Neural cell (in vitro differentiated cells): ENCODE measurements around the gene CFAP299. TPM values are rescaled to one million over a fixed set of nuclear protein-coding genes. Genes with fewer than 3 reads are reported as not detected.

Source experiments
- H2AFZ ChIP-seq: fragments of 200-600, 300-800 bp; sonication (generic), shearing (Covaris generic); 2 replicates; pipeline ENCODE4 v1.6.0; 2014; ENCODE audit warnings: low read depth, mild to moderate bottlenecking, antibody characterized with exemption, low read length, moderate library complexity
- H3F3A ChIP-seq: fragments of 200-600 bp; shearing (Covaris generic); 2 replicates; pipeline ENCODE4 v1.6.1; 2016; ENCODE audit warnings: mild to moderate bottlenecking, moderate library complexity, mixed read lengths, antibody characterized with exemption, low read length; ENCODE audit not compliant: insufficient read depth, poor library complexity, severe bottlenecking
- H3K27ac ChIP-seq: fragments of 200-600, 300-800 bp; sonication (generic), shearing (Covaris generic); 2 replicates; pipeline ENCODE4 v1.5.1; 2014; ENCODE audit warnings: mild to moderate bottlenecking, low read length, moderate library complexity
- H3K27me3 ChIP-seq: fragments of 300-800, 200-600 bp; sonication (generic), shearing (Covaris generic); 2 replicates; pipeline ENCODE4 v1.6.0; 2014; ENCODE audit warnings: mild to moderate bottlenecking, low read depth, low read length, moderate library complexity; ENCODE audit not compliant: insufficient read depth
- H3K36me3 ChIP-seq: fragments of 300-800, 200-600 bp; sonication (generic), shearing (Covaris generic); 2 replicates; pipeline ENCODE4 v1.5.1; 2014; ENCODE audit warnings: mild to moderate bottlenecking, antibody characterized with exemption, low read length, moderate library complexity; ENCODE audit not compliant: insufficient read depth
- H3K4me2 ChIP-seq: fragments of 300-800, 200-600 bp; sonication (generic), shearing (Covaris generic); 2 replicates; pipeline ENCODE4 v1.6.0; 2014; ENCODE audit warnings: mild to moderate bottlenecking, low read length
- H3K4me3 ChIP-seq: fragments of 300-800, 200-600 bp; sonication (generic), shearing (Covaris generic); 2 replicates; pipeline ENCODE4 v1.5.1; 2014; ENCODE audit warnings: mild to moderate bottlenecking, low read length, moderate library complexity
- H3K79me2 ChIP-seq: fragments of 200-600 bp; shearing (Covaris generic); replicated peaks from 2 replicates; pipeline ENCODE4 v1.6.0; 2014; ENCODE audit warnings: mild to moderate bottlenecking, low read length, moderate library complexity; ENCODE audit not compliant: insufficient read depth
- H3K9ac ChIP-seq: fragments of 300-800, 200-600 bp; sonication (generic), shearing (Covaris generic); 2 replicates; pipeline ENCODE4 v1.6.1; 2016; ENCODE audit warnings: mild to moderate bottlenecking, low read length, mixed read lengths
- H3K9me2 ChIP-seq: fragments of 200-600 bp; shearing (Covaris generic); 2 replicates; pipeline ENCODE4 v1.6.1; 2016; ENCODE audit warnings: mild to moderate bottlenecking, low read length, mixed read lengths; ENCODE audit not compliant: insufficient read depth
- H3K9me3 ChIP-seq: fragments of 200-600, 300-800 bp; sonication (generic), shearing (Covaris generic); 2 replicates; pipeline ENCODE4 v1.6.1; 2016; ENCODE audit warnings: mild to moderate bottlenecking, mixed run types, low read length, moderate library complexity, mixed read lengths
- H4K20me1 ChIP-seq: fragments of 200-600 bp; shearing (Covaris generic); 2 replicates; pipeline ENCODE4 v1.6.1; 2016; ENCODE audit warnings: mild to moderate bottlenecking, mixed run types; ENCODE audit not compliant: insufficient read depth
- CTCF ChIP-seq: fragments of 450-650 bp; IDR thresholded peaks from 2 replicates; pipeline ENCODE4 v1.5.1; 2014; ENCODE audit warnings: antibody characterized with exemption, mild to moderate bottlenecking, moderate library complexity; ENCODE audit not compliant: poor library complexity, severe bottlenecking
- EP300 ChIP-seq: fragments of 450-650 bp; conservative IDR thresholded peaks from 2 replicates; pipeline ENCODE4 v1.6.1; 2014; ENCODE audit warnings: antibody characterized with exemption, mild to moderate bottlenecking, moderate library complexity; ENCODE audit not compliant: poor library complexity, severe bottlenecking
- EZH2 ChIP-seq: fragments of 200-600, 300-800 bp; shearing (Covaris generic), sonication (generic); IDR thresholded peaks from 2 replicates; pipeline ENCODE4 v1.6.1; 2014; ENCODE audit warnings: antibody characterized with exemption, low read length, borderline replicate concordance, mild to moderate bottlenecking; ENCODE audit not compliant: insufficient read depth, poor library complexity, severe bottlenecking
- MXI1 ChIP-seq: fragments of 450-650 bp; conservative IDR thresholded peaks from 2 replicates; pipeline ENCODE4 v1.6.1; 2014; ENCODE audit warnings: antibody characterized with exemption, mild to moderate bottlenecking; ENCODE audit not compliant: poor library complexity, severe bottlenecking
- POLR2AphosphoS5 ChIP-seq: IDR thresholded peaks from 2 replicates; pipeline ENCODE4 v1.6.1; 2012
- RAD21 ChIP-seq: fragments of 450-650 bp; conservative IDR thresholded peaks from 2 replicates; pipeline ENCODE4 v1.6.1; 2014; ENCODE audit warnings: antibody characterized with exemption, mild to moderate bottlenecking, moderate library complexity
- REST ChIP-seq: IDR thresholded peaks from 2 replicates; pipeline ENCODE4 v1.6.1; 2012; ENCODE audit warnings: borderline replicate concordance
- SMC3 ChIP-seq: fragments of 450-650 bp; conservative IDR thresholded peaks from 2 replicates; pipeline ENCODE4 v1.6.1; 2014; ENCODE audit warnings: antibody characterized with exemption, mild to moderate bottlenecking, moderate library complexity; ENCODE audit not compliant: poor library complexity
- TAF1 ChIP-seq: IDR thresholded peaks from 2 replicates; pipeline ENCODE4 v1.6.1; 2012; ENCODE audit warnings: low read depth
- polyA plus RNA-seq: library from polyadenylated mRNA; depleted of rRNA; stranded (reverse); fragments of >200 nt; gene quantifications from 2 replicates; pipeline ENCODE4 v1.2.3, GENCODE V29; 2014

Gene CFAP299
- polyA plus RNA-seq, 1 donor from 2014 or later, result not detected

- Histone ChIP-seq H3K79me2 (no peaks in the 10 kb centered on the region), H3K27ac (no peak overlapping the region), H4K20me1 (no peaks in the 10 kb centered on the region), H3K9ac (no peak overlapping the region), H2AFZ (no peak overlapping the region), H3K9me3 (no peaks in the 10 kb centered on the region), H3K4me2 (no peak overlapping the region), H3K9me2 (no peaks in the 10 kb centered on the region), H3K36me3 (no peaks in the 10 kb centered on the region), H3K4me3 (no peak overlapping the region), H3F3A (no peaks in the 10 kb centered on the region), H3K27me3 (no peaks in the 10 kb centered on the region)
- TF ChIP-seq CTCF (peak; percentile 83), SMC3 (peak; percentile 85), POLR2AphosphoS5 (no peak), RAD21 (peak; percentile 87), MXI1 (no peak)
Measured at GRCh38 chr4:80362578-80363181, 27.1 kb downstream of the CFAP299 start.

GRCh38 chr4:80365928-80366327 lies 30.4 kb downstream of the CFAP299 start:
- TF ChIP-seq EP300 (no peak), EZH2 (no peak), MXI1 (no peak), RAD21 (peak; percentile 82), REST (no peak), CTCF (peak; percentile 77), SMC3 (peak; percentile 89), POLR2AphosphoS5 (no peak), TAF1 (no peak)
- Histone ChIP-seq H3K27me3 (no peaks in the 10 kb centered on the region), H3K9ac (no peak overlapping the region), H3K27ac (no peak overlapping the region), H3F3A (no peaks in the 10 kb centered on the region), H3K9me3 (no peaks in the 10 kb centered on the region), H3K9me2 (no peaks in the 10 kb centered on the region), H3K79me2 (no peaks in the 10 kb centered on the region), H3K4me2 (no peak overlapping the region), H4K20me1 (no peaks in the 10 kb centered on the region), H3K4me3 (no peak overlapping the region), H3K36me3 (no peaks in the 10 kb centered on the region), H2AFZ (no peak overlapping the region)
